IPS DF 4.7 (cell line): Measurements from ENCODE around the gene DUT.
"Not testable (repeated sequence)": the region's sequence is repeated elsewhere in the genome, so short reads cannot be mapped to it uniquely, and the experiment has no call there.

Experiments
- DNase-seq: peaks from one replicate; pipeline ENCODE4 v3.0.0-alpha.2; 2013; ENCODE audit warnings: low spot score; ENCODE audit errors: extremely low read depth

DUT gene

GRCh38 chr15:48330855-48331795 lies at the start of gene DUT:
Gene DUT, plus strand, starts transcription at chr15:48331429. Its CDS starts 87 bp downstream, at chr15:48331516.
- no peak for DNase-seq

DNA sequence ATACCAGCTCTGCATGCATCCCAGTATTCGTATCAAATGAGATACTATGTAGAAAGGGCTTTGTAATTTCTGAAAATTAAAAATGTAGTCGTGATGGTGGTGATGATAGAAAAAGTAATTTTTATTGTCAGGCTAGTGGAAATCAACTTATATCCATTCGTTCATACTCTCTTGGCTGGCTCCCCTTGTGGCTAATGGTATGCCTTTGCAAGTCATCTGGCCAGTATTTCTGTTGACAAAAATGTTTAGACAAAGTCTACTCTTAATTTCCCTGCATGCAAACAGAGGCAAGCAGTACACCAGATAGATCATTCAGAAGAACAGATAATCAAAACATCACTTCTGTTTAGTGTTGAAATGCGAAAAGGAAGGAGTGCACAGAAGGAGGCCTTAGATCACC lies 49.6 kb upstream of the DUT start:
- no peak for DNase-seq

DNA sequence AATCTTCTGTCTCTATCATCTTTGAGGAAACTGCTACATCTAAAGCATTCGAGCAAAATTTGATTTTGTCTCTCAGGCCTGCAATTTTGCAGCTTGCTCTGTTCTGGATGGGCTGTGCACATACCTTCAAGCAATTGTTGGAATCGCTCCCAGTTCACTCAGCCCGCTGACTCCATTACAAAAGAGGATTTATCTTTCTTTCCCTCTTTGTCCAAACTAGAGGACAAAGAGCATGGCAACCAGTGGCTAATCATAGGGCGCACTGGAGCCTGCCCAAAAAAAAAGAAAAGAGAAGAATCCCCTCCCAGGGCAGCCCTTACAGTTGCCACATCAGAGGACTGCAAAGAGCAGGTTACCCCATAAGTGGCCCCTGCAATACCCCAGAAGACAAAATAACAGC lies 49.0 kb upstream of the DUT start:
- DNase-seq = no peak

DNA sequence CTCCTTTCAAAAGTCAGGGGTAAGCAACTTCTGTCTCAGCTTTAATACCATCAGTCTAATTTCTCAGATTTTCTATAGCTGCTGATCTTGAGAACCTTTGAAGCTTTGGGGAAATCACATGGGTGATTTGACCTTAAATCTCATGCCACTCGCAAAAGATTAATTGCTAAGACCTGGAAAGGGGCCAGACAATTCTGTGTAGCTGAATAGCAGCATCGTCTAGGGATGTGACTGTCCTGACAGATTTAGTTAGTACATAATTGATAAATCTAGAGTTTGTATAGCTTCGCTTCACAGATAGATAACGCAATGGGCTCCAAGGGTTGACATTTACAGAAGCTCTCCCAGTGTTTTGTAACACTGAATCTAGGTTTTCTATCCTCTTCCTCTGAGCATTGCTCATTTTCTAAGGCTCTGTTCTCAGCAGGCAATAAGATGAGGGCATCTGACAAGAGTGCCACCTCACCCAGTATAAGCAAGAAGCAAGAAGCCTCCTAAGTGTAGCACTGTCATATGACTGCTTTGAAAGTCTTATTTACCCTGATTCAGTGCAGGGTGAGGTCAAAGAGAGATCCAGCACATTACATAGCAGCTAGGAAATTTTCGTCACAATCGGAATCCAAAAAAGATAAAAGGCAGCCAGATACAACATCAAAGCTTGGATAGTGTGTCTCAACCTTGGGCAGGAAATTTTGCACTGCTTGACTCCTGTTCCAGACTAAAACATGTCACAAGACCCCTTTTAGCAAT lies 47.7 kb upstream of the DUT start:
- no peak for DNase-seq

- no peak for DNase-seq
Observed at GRCh38 chr15:48285329-48286214, 45.7 kb upstream of the DUT start.

DNA sequence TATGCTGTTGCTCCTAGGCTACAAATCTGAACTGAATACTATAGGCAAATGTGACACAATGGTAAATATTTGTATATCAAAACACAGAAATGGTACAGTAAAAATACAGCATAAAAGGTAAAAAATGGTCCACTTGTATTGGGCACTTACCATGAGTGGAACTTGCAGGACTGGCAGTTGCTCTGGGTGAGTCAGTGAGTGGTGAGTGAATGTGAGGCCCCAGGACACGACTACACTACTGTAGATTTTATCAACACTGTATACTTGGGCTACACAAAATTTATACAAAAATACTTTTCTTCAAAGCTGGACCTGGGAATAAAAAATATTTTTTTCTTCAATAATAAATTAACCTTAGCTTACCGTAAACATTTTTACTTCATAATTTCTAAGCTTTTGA lies 41.6 kb upstream of the DUT start:
- DNase-seq = no peak

- DNase-seq = no peak
Observed at GRCh38 chr15:48292458-48292857, 38.8 kb upstream of the DUT start.

DNA sequence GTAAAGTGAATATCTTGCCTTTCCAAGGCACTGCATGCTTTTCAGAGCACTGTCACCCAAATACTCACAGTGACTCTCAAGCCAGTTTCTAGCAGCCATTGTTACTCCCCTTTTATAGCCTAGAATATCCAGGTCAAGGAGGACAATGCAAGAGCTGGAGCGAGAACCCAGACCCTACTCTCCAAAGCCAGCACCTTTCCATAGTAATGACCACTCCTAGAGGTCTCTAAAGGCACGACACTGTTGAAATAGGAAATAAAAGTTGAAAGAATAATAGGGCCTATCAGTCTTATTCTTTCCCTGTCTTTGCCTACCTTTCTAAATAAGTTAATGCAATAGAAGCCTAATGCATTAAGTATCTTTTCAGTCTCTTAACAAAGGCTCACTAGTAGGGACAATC lies 33.6 kb upstream of the DUT start:
- DNase-seq = no peak

DNA sequence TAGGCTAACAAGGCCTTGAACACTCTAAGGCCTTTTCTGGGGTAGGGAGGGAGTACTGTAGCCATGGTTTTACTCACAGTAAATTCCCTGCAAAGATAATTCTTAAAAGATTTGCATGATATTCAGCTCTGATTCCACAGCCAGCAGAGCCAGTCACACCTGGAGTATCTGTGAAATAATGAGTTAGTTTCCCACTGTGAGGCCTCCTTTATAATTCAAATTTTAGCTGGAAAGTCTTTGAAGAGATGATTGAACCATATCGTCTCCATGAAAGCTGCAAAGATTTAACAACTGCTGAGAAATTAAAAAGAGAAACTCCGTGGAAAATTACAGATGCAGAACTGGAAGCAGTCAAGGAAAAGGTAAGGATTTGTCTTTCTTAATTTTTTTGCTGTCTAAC lies 32.3 kb upstream of the DUT start:
- no peak for DNase-seq

GRCh38 chr15:48300038-48300437 lies 31.2 kb upstream of the DUT start:
- no peak for DNase-seq

- DNase-seq = no peak
Observed at GRCh38 chr15:48304398-48304797, 26.8 kb upstream of the DUT start.

DNA sequence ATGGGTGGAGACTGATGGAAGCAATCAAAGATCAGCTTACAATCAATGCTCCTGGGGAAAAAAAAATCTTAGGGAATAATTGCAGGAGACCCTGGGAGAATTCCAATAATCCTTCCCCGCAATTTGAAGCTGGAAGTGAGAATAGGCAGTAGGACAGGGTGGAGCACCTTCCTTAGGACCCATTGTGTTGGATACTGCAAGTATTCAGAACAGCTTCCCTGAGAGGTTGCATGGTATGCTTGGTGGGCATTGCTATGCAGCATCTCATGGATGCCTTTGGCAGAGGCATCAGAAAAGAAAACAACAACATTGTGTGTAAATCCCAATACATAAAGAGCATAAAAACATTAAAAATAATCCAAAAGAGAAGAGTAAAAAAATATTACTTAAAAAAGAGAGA lies 24.6 kb upstream of the DUT start:
- DNase-seq = no peak

DNA sequence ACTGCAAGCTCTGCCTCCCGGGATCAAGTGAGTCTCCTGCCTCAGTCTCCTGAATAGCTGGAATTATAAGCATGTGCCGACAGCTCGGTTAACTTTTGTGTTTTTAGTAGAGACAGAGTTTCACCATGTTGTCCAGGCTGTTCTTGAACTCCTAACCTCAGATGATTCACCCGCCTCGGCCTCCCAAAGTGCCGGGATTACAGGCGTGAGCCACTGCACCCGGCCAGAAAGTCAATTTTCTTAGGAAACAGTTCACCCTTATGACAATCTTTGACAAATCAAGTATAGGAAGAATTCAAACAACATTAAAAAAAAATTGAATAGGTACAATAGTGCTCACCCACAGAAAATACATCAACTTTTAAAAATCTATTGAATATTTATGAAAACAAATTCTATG lies 23.6 kb upstream of the DUT start:
- no peak for DNase-seq

GRCh38 chr15:48309740-48310139 lies 21.5 kb upstream of the DUT start:
- DNase-seq = no peak

DNA sequence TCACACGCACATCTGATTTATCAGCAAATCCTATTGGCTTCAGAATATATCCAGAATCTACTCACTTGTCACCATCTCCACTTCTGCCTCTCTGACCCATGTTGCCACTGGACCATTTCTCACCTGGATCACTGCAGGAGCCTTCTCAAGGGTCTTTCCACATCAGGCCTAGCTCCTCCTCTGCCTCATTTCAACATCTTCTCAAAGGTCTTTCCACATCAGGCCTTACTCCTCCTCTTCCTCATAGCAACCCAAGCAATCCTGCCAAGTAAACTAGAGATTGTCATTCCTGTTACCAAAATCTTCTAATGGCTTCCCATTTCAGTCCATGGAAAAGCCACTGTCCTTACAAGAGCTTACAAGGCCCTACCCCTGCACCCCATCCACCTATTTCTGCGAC lies 18.0 kb upstream of the DUT start:
- DNase-seq = no peak

- DNase-seq = no peak
Observed at GRCh38 chr15:48315041-48315440, 16.2 kb upstream of the DUT start.

DNA sequence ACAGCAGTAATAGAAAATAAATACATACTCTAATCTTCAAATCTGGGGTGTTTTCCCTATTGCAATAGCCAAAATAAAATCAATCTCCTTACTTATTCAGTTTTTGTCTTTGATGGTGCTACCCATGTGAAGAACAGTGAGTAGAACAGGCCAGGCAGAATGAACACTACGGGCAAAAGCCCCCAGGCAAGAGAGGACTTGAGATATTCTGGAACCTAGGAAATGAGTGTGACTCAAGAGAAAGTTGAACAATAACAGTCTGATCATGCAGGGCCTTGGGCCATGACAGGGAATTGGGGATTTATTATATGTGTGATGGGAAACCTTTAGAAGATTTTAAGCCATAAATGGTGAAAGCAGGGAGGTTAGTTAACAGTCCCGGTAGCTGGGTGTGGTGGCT lies 14.0 kb upstream of the DUT start:
- DNase-seq = no peak

DNA sequence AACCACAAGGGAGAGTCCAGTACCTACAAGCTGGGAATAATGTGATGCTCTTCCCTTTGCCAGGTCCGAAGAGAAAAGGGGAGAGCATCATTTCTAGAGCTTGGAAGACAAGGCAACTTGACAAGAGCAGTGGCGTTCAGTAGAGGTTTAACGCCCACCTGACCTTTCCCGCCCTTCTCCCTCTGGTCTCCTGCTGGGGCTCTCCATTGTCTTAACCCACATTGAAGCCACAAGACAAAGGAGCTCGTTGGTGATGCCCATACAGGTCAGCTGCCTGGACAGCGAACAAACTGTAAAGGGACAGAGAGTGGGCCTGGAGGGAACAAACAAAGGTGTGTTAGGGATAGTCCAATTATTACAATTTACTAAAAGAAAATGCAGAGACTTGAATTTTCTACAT lies 13.1 kb upstream of the DUT start:
- no peak for DNase-seq

- DNase-seq = no peak
Observed at GRCh38 chr15:48323294-48323693, 7.9 kb upstream of the DUT start.

DNA sequence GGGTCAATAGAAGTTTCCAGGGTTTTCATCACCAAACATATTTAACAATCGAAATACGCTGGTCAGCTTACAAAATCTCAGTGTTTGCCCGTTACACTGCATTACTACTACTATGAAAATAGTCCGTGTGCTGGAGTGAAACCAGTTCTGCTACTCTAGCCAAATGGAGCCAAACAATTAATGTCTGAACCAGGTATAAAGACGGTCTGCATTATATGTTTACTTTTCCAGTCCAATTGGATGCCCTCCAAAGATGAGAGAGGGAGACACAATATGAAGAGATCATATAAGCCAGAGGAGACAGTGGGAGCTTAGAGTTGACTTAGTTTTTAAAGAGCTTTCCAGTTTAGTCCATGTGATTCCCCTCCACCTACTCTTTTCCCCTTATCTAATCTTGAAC lies 6.3 kb upstream of the DUT start:
- DNase-seq = no peak

- no peak for DNase-seq
Observed at GRCh38 chr15:48325400-48325799, 5.8 kb upstream of the DUT start.

DNA sequence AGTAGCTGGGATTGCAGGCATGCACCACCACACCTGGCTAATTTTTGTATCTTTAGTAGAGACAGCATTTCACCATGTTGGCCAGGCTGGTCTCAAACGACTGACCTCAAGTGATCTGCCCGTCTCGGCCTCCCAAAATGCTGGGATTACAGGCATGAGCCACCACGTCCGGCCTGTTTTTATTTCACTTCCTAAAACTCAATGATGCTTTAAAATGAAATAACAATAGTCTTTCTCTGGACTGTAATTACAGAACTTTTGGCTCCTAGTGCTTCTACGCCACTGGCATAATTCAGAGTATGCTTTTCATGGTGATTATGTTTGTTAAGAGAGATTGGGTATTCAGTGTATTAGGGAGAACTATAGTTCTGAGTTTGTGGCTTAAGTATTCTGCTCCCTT lies 5.0 kb upstream of the DUT start:
- not testable (repeated sequence) for DNase-seq
